ENCODE measurements around the gene GALNT18. TPM values are rescaled to one million over a fixed set of nuclear protein-coding genes. Genes with fewer than 3 reads are reported as not detected.

Gene GALNT18
- total and polyA plus RNA-seq, 2 donors (not counting 3 experiments of a cell fraction or from before 2014, with no cell fraction given): 0.17 to 0.18 TPM

- intact Hi-C loops (cut with micrococcal nuclease): no loop called here
- CTCF ChIA-PET: interaction anchor here (1.1 kb wide), 1 partner anchor 62 kb away, joined by 3 read pairs; no protein-coding TSS in a partner anchor
- Histone ChIP-seq H4K20me1 (replicated peaks; ENCODE audit: control insufficient read depth, extremely low read depth, insufficient read depth, low read length) (no peaks in the 10 kb centered on the region), H3K27ac (ENCODE audit: insufficient read depth, low read depth, low read length) (no peak overlapping the region), H3K4me3 (replicated peaks in 1 of 3; ENCODE audit: insufficient read depth in 1 of 3, low read depth in 1 of 3, low read length in 3 of 3) (no peak overlapping the region), H3K9ac (replicated peaks; ENCODE audit: extremely low read depth, insufficient read depth, low read length) (no peak overlapping the region), H3K27me3 (ENCODE audit: control insufficient read depth in 2 of 2, insufficient read depth in 2 of 2, low read length in 2 of 2) (no peaks in the 10 kb centered on the region), H3K4me2 (ENCODE audit: insufficient read depth, low read length) (no peak overlapping the region), H3K79me2 (ENCODE audit: control insufficient read depth, insufficient read depth, low read length) (no peaks in the 10 kb centered on the region), H3K9me1 (replicated peaks; ENCODE audit: control insufficient read depth, extremely low read depth, insufficient read depth, low read length) (no peaks in the 10 kb centered on the region), H3K36me3 (ENCODE audit: control insufficient read depth in 2 of 2, extremely low read depth in 1 of 2, insufficient read depth in 2 of 2, low read length in 2 of 2) (no peaks in the 10 kb centered on the region), H3K9me3 (replicated peaks; ENCODE audit: control insufficient read depth, insufficient read depth, low read length) (no peaks in the 10 kb centered on the region), H2AFZ (ENCODE audit: low read depth, low read length) (no peak overlapping the region), H3K4me1 (ENCODE audit: control insufficient read depth, extremely low read depth, insufficient read depth, low read length) (no peaks in the 10 kb centered on the region)
- no peak for FAIRE-seq
- no TSS peak for BruUV-seq (replicated peaks)
- TF ChIP-seq JUN (IDR thresholded peaks at IDR 0.05; ENCODE audit: borderline replicate concordance, insufficient read depth, insufficient read length, low read depth): no peak
- dilution Hi-C loops (cut with MboI; ENCODE audit: extremely low pct_ligation_motif_present, low sequenced_read_pairs): no loop called here
- POLR2A ChIA-PET: no interaction called here
- DNase-seq (ENCODE audit: low read depth, low spot score): no peak
Measured at GRCh38 chr11:11329062-11329806, 292.6 kb downstream of the GALNT18 start.

- no peak overlapping the region for H2AFZ ChIP-seq (ENCODE audit: low read depth, low read length)
- no peak overlapping the region for H3K4me3 ChIP-seq (replicated peaks in 1 of 3; ENCODE audit: insufficient read depth in 1 of 3, low read depth in 1 of 3, low read length in 3 of 3)
- H3K36me3 ChIP-seq (ENCODE audit: control insufficient read depth in 2 of 2, extremely low read depth in 1 of 2, insufficient read depth in 2 of 2, low read length in 2 of 2): no peaks in the 10 kb centered on the region
- DNase-seq (ENCODE audit: low read depth, low spot score): no peak
- POLR2A ChIA-PET: no interaction called here
- no peak overlapping the region for H3K4me2 ChIP-seq (ENCODE audit: insufficient read depth, low read length)
- dilution Hi-C loops (cut with MboI; ENCODE audit: extremely low pct_ligation_motif_present, low sequenced_read_pairs): no loop called here
- no peaks in the 10 kb centered on the region for H4K20me1 ChIP-seq (replicated peaks; ENCODE audit: control insufficient read depth, extremely low read depth, insufficient read depth, low read length)
- H3K79me2 ChIP-seq (ENCODE audit: control insufficient read depth, insufficient read depth, low read length): no peaks in the 10 kb centered on the region
- CTCF ChIA-PET: no interaction called here
- TF ChIP-seq CTCF (IDR thresholded peaks at IDR 0.05; ENCODE audit: extremely low read depth in 1 of 2, insufficient read depth in 1 of 2, low read depth in 1 of 2, low read length in 2 of 2): no peak
- no peak for TF ChIP-seq MYC (IDR thresholded peaks at IDR 0.05; ENCODE audit: low read depth, low read length)
- no peak for TF ChIP-seq POLR2A (IDR thresholded peaks at IDR 0.05; ENCODE audit: low read depth, low read length)
- TF ChIP-seq EZH2 (IDR thresholded peaks at IDR 0.05; ENCODE audit: borderline replicate concordance, low read depth, low read length, severe bottlenecking): no peak
- no peak for TF ChIP-seq GATA2 (IDR thresholded peaks at IDR 0.05; ENCODE audit: insufficient read depth, insufficient read length, low read depth, low read length)
- TF ChIP-seq POLR2AphosphoS5 (IDR thresholded peaks at IDR 0.05; ENCODE audit: insufficient read depth, low read depth, low read length): no peak
- TF ChIP-seq MAX (IDR thresholded peaks at IDR 0.05; ENCODE audit: insufficient read depth, insufficient read length): no peak
- TF ChIP-seq JUN (IDR thresholded peaks at IDR 0.05; ENCODE audit: borderline replicate concordance, insufficient read depth, insufficient read length, low read depth): no peak
- no peak for TF ChIP-seq FOS (IDR thresholded peaks at IDR 0.05; ENCODE audit: borderline replicate concordance, insufficient read depth, low read length)
- H3K9me3 ChIP-seq (replicated peaks; ENCODE audit: control insufficient read depth, insufficient read depth, low read length): no peaks in the 10 kb centered on the region
- intact Hi-C loops (cut with micrococcal nuclease): no loop called here
- H3K9me1 ChIP-seq (replicated peaks; ENCODE audit: control insufficient read depth, extremely low read depth, insufficient read depth, low read length): no peaks in the 10 kb centered on the region
- no peaks in the 10 kb centered on the region for H3K4me1 ChIP-seq (ENCODE audit: control insufficient read depth, extremely low read depth, insufficient read depth, low read length)
- no peak for FAIRE-seq
- no peaks in the 10 kb centered on the region for H3K27me3 ChIP-seq (ENCODE audit: control insufficient read depth in 2 of 2, insufficient read depth in 2 of 2, low read length in 2 of 2)
- BruUV-seq (replicated peaks): no TSS peak
- H3K9ac ChIP-seq (replicated peaks; ENCODE audit: extremely low read depth, insufficient read depth, low read length): no peak overlapping the region
- no peak overlapping the region for H3K27ac ChIP-seq (ENCODE audit: insufficient read depth, low read depth, low read length)
Measured at GRCh38 chr11:11324090-11324489, 297.7 kb downstream of the GALNT18 start.

Measured in endothelial cell of umbilical vein (primary cell).